HG03457 (cell line): ENCODE results near the gene TRIM9.
"Not testable (repeated sequence)": the region's sequence is repeated elsewhere in the genome, so short reads cannot be mapped to it uniquely, and the experiment has no call there.

Experiments
- ATAC-seq: cut with Tn5 transposase; IDR thresholded peaks from one replicate; pipeline ENCODE4 v1.9.1; 2021; ENCODE audit warnings: moderate number of reproducible peaks; ENCODE audit not compliant: unreplicated experiment

TRIM9 gene

DNA sequence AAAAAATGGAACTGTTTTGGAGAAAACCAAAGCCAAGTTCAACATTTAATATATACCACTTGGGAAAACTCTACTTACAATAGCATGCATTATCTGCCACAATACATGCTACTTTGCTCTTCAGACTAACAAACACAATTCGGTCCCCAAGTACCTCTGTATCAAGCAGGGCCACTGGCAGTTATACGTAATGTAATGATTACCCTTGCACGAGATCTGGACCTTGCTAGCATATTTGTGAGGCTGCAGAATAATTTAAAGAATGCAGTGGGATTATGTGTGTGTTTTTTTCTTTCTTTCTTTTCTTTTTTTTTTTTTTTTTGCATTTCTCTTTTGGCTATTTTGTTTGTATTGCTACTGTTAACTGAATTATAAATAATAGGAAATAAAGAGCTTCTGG lies 127.8 kb downstream of the TRIM9 start:
- ATAC-seq = no peak

GRCh38 chr14:50964683-50965390 lies 130.1 kb downstream of the TRIM9 start:
- no peak for ATAC-seq

DNA sequence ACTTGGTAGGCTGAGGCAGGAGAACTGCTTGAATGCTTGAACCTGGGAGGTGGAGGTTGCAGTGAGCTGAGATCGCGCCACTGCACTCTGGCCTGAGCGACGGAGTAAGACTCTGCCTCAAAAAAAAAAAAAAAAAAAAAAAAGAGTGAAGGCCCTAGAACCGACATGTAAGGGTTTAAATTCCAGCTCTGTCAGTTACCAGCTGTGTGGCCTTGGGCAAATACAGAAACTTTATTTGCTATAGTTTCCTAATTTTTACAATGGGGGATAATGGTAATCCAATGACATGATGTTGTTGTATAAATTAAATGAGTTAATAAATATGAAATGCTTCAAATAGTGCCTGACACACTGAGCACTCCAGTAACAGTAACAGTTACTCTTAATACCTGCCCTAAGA lies 131.0 kb downstream of the TRIM9 start:
- ATAC-seq = no peak

- no peak for ATAC-seq
Observed at GRCh38 chr14:50961605-50962221, 133.2 kb downstream of the TRIM9 start.

GRCh38 chr14:50957296-50957695 lies 137.6 kb downstream of the TRIM9 start:
- no peak for ATAC-seq

GRCh38 chr14:50956421-50956820 lies 138.5 kb downstream of the TRIM9 start:
- ATAC-seq = not testable (repeated sequence)

DNA sequence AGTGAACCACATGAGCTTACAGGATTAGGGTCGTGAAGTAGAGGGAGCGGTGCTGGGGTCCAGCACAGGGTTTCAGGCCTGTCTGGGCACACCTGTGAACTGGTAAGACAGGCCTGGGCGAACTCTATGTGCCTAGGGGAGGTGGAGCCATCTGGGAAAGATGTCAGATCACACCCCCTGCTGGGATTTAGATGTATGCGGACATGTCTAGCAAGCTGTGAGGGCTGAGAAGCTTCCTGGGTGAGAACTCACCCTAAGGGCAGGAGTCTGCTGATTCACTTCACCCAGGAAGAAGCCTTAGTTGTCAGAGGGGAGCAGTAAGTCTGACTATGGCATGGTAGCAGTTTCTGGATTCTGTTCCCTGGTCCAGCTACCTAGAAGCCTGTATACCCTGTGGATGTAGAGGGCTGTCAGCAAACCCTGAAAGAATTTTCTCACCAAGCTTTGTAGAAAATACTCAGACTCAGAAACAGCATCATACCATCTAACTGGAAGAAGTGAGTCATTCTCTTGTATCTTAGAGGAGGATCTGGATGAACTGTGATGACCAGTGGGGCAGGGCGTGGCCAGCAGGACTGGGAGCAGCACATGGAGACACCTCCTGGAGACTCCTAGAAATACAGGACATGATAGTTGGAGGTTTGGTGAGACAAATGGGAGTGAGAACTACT lies 139.4 kb downstream of the TRIM9 start:
- ATAC-seq = no peak

DNA sequence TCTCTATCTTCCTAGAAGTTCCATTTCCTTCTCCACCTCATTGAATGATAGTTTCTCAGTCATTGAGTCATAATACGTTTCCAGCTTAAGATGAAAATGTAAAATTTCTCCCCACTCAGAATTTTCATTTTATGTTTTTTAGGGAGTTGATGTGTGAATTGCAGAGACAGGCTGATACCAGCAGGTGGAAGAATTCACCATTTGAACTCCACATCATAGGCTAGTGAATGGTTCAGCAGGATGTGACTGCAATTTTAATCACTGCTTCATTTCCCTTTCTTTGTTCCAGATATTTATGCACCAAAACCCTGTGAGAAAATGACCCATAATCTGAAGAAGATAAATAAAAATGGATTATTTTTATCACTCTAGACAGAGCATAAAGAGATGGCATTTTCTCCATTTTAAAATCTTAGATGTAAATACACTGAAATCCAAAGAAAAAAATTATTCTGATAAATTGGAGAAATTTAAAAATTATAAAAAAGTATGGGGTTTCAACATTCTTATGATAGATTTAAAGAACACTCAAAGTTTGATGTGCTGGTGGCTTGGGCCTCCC lies 140.0 kb downstream of the TRIM9 start:
- no peak for ATAC-seq

GRCh38 chr14:50953502-50953901 lies 141.4 kb downstream of the TRIM9 start:
- no peak for ATAC-seq

DNA sequence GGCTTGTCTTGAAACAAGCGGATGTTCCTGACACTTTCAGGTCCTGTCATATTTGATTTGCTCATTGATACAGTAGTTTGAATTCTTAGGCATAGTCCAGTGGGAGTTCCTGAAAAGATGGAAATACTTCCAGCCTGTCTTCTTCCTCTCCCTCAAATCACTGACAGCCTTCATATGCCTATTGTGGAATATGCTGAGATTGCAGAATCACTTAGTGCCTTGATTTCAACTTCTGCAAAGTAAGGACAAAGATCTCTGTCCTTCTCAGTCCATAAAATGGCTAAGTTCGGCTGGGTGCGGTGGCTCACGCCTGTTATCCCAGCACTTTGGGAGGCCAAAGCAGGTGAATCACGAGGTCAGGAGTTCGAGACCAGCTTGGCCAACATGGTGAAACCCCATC lies 143.9 kb downstream of the TRIM9 start:
- no peak for ATAC-seq

DNA sequence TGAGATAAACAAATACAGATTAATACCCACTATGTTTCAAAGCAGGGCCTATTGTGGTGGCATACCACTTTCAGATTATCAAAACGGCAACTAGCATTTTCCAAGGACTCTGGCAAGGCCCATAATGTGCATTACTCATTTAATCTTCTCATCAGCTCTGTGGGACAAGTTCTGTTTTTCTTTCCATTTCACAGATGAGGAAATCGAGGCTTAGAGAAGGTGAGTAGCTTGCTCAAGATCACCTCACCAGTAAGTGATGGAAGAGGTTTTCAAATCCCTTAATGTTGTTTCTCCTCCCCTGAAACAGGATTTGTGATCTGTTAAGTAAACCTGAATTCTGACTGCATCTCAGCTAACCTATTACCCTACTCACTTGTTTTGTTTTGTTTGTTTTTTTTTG lies 146.7 kb downstream of the TRIM9 start:
- no peak for ATAC-seq

DNA sequence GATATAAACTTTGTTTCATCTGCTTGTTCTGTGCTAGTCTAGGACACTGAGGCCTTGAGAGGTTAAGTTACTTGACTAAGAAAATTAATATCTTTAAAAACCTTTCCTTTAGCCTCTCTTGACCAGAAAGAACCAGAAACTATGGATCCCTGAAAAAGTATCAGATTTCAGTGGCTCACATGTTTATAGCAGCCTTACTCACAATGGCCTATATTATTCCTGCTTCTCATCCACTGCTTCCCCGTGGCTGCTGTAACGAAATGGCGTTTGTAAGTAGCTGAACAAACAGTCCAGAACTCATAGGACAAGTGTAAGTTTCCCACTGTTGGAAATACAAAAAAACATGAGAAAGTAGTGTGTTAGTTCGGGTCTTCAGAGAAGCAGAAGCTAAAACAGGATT lies 147.5 kb downstream of the TRIM9 start:
- ATAC-seq = no peak

- ATAC-seq = no peak
Observed at GRCh38 chr14:50946234-50946935, 148.5 kb downstream of the TRIM9 start.

- no peak for ATAC-seq
Observed at GRCh38 chr14:50944647-50945413, 150.1 kb downstream of the TRIM9 start.

DNA sequence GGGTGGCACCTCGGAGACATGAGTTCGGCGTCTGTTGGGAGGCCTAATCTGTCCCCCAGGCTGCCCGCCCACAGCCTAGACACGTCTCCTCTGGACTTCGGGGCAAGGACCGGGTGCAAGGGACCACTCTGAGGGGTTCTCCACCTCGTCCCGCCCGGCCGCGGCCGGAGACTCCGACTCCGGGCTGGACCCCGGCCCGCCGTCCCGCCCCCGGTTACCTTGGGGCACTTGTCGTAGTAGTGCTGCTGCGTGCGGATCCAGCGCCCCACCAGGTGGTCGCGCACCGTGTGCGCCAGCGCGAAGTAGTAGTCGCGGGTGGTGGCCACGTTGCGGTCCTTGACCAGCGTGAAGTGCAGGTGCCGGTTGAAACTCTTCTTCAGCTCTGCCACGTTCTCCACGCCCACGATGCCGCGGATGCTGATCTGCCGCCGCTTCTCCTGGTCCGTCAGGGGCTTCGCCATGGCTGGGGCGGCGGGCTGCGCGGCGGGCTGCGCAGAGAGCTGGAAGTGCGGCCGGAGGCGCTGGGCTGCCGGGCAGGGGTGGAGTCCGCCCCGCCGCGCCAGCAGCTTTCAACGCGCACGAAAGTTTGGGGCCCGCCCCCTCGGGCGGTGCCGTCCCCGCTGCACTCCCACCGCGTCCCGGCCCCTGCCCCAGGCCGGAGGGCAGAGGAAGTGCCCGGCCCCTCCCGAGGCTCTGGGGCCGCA lies 150.8 kb downstream of the TRIM9 start, which contains the start of gene PYGL:
PYGL (minus strand) TSS at position 541 of the 704 bp plus-strand sequence; CDS start at position 461, 80 bp downstream.
- no peak for ATAC-seq

- ATAC-seq = no peak
Observed at GRCh38 chr14:50943261-50943942, 151.5 kb downstream of the TRIM9 start.

- not testable (repeated sequence) for ATAC-seq
Observed at GRCh38 chr14:50941638-50942037, 153.3 kb downstream of the TRIM9 start.

DNA sequence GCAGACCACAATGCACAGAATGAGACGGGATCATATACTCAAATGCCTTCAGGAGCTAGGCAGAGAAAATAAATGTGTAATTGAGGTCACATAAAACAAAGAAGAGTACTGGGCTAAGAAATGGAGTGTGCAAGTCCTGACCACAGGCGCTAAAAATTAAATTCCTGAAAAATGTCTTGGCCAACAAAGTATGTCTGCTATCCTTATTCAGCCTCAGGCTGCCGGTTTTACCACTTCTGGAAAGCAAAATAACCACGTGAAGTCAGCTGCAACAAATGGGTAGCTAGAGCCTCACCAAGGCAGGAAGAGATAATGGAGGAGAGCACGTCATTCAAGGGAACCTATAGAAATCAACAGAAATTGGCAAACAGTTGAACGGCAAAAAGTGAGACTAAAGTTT lies 153.8 kb downstream of the TRIM9 start:
- no peak for ATAC-seq

GRCh38 chr14:50937800-50938199 lies 157.1 kb downstream of the TRIM9 start:
- ATAC-seq = no peak
